ENCODE results near the gene CPSF4L. TPM values are rescaled to one million over a fixed set of nuclear protein-coding genes. Genes with fewer than 3 reads are reported as not detected.

Gene CPSF4L
- total and polyA plus RNA-seq, 2 donors (not counting 3 experiments of a cell fraction or from before 2014, with no cell fraction given), result not detected

DNA sequence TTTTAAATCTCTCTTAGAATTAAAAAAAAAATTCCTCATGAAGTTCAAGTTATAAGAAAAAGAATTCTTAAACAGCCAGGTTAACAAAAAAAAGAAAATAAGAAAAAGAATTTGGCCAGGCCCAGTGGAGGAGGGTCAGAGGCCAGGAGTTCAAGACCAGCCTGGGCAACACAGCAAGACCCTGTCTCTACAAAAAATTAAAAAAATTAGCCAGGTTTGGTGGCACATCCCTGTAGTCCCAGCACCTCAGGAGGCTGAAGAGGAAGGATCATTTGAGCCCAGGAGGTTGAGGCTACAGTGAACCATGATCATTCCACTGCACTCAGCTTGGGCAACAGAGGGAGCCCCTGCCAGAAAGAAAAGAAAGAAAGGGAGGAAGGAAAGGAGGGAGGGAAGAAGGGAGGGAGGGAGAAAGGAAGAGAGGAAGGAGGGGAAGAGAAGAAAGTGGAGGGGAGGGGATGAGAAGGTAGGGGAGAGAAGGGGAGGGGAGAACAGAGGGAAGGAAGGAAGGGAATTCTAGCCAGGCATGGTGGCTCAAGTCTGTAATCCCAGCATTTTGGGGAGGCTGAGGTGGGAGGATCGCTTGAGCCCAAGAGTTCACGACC is 38.0 kb downstream of the CPSF4L start:
- dilution Hi-C loops (cut with MboI; ENCODE audit: extremely low pct_ligation_motif_present, low sequenced_read_pairs) (no loop called here), intact Hi-C loops (cut with micrococcal nuclease) (no loop called here)
- Histone ChIP-seq H3K27me3 (ENCODE audit: control insufficient read depth in 2 of 2, insufficient read depth in 2 of 2, low read length in 2 of 2) (no peaks in the 10 kb centered on the region), H4K20me1 (replicated peaks; ENCODE audit: control insufficient read depth, extremely low read depth, insufficient read depth, low read length) (no peaks in the 10 kb centered on the region), H3K4me2 (ENCODE audit: insufficient read depth, low read length) (no peak overlapping the region), H2AFZ (ENCODE audit: low read depth, low read length) (no peak overlapping the region), H3K4me1 (ENCODE audit: control insufficient read depth, extremely low read depth, insufficient read depth, low read length) (peaks cover 29% of the 10 kb centered on the region), H3K9me1 (replicated peaks; ENCODE audit: control insufficient read depth, extremely low read depth, insufficient read depth, low read length) (no peaks in the 10 kb centered on the region), H3K4me3 (replicated peaks in 1 of 3; ENCODE audit: insufficient read depth in 1 of 3, low read depth in 1 of 3, low read length in 3 of 3) (no peak overlapping the region), H3K9me3 (replicated peaks; ENCODE audit: control insufficient read depth, insufficient read depth, low read length) (no peaks in the 10 kb centered on the region), H3K27ac (ENCODE audit: insufficient read depth, low read depth, low read length) (no peak overlapping the region), H3K9ac (replicated peaks; ENCODE audit: extremely low read depth, insufficient read depth, low read length) (no peak overlapping the region), H3K36me3 (ENCODE audit: control insufficient read depth in 2 of 2, extremely low read depth in 1 of 2, insufficient read depth in 2 of 2, low read length in 2 of 2) (no peaks in the 10 kb centered on the region), H3K79me2 (ENCODE audit: control insufficient read depth, insufficient read depth, low read length) (peaks cover 51% of the 10 kb centered on the region)
- POLR2A ChIA-PET, result no interaction called here
- no TSS peak for BruUV-seq (replicated peaks)
- TF ChIP-seq MYC (IDR thresholded peaks at IDR 0.05; ENCODE audit: low read depth, low read length) (no peak), POLR2AphosphoS5 (IDR thresholded peaks at IDR 0.05; ENCODE audit: insufficient read depth, low read depth, low read length) (no peak), GATA2 (IDR thresholded peaks at IDR 0.05; ENCODE audit: insufficient read depth, insufficient read length, low read depth, low read length) (no peak), FOS (IDR thresholded peaks at IDR 0.05; ENCODE audit: borderline replicate concordance, insufficient read depth, low read length) (no peak), EZH2 (IDR thresholded peaks at IDR 0.05; ENCODE audit: borderline replicate concordance, low read depth, low read length, severe bottlenecking) (no peak), POLR2A (IDR thresholded peaks at IDR 0.05; ENCODE audit: low read depth, low read length) (no peak), JUN (IDR thresholded peaks at IDR 0.05; ENCODE audit: borderline replicate concordance, insufficient read depth, insufficient read length, low read depth) (no peak)
- TF ChIP-seq, protein P1, sequence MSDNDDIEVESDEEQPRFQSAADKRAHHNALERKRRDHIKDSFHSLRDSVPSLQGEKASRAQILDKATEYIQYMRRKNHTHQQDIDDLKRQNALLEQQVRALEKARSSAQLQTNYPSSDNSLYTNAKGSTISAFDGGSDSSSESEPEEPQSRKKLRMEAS (IDR thresholded peaks at IDR 0.05; ENCODE audit: insufficient read depth, insufficient read length), result no peak
- TF ChIP-seq, protein P2, sequence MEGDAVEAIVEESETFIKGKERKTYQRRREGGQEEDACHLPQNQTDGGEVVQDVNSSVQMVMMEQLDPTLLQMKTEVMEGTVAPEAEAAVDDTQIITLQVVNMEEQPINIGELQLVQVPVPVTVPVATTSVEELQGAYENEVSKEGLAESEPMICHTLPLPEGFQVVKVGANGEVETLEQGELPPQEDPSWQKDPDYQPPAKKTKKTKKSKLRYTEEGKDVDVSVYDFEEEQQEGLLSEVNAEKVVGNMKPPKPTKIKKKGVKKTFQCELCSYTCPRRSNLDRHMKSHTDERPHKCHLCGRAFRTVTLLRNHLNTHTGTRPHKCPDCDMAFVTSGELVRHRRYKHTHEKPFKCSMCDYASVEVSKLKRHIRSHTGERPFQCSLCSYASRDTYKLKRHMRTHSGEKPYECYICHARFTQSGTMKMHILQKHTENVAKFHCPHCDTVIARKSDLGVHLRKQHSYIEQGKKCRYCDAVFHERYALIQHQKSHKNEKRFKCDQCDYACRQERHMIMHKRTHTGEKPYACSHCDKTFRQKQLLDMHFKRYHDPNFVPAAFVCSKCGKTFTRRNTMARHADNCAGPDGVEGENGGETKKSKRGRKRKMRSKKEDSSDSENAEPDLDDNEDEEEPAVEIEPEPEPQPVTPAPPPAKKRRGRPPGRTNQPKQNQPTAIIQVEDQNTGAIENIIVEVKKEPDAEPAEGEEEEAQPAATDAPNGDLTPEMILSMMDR (IDR thresholded peaks at IDR 0.05; ENCODE audit: extremely low read depth in 1 of 2, insufficient read depth in 1 of 2, low read depth in 1 of 2, low read length in 2 of 2), result no peak
- CTCF ChIA-PET, result interaction anchor here (0.7 to 0.9 kb wide), 3 partner anchors 8 to 498 kb away, joined by 3 to 4 read pairs (median 3); no protein-coding TSS in a partner anchor
- DNase-seq (ENCODE audit: low read depth, low spot score) (no peak), FAIRE-seq (no peak)

Data from endothelial cell of umbilical vein (primary cell).